HepG2 (cell line): Measurements from ENCODE around the gene ASIC2.

ENCODE experiments used
- ATF4 ChIP-seq, 2 experiments: fragments of 450-650 bp in 1 of 2; sonication (generic) in 1 of 2; formaldehyde crosslinking; IDR thresholded peaks; 2 replicates each; pipeline versions ENCODE4 v1.5.0 to v1.8.0; 2020 to 2022; ENCODE audit warnings: mild to moderate bottlenecking in 1 of 2, missing genetic modification reagents in 1 of 2
- EZH2 ChIP-seq: conservative IDR thresholded peaks from 2 replicates; pipeline ENCODE4 v1.6.1; 2012; ENCODE audit warnings: mild to moderate bottlenecking, low read depth, low read length, moderate library complexity
- KAT2B ChIP-seq: fragments of 150-350 bp; IDR thresholded peaks from 2 replicates; pipeline ENCODE4 v1.6.1; 2014; ENCODE audit warnings: low read depth, low read length, borderline replicate concordance
- KAT7 ChIP-seq: IDR thresholded peaks from 2 replicates; pipeline ENCODE4 v1.6.1; 2018; ENCODE audit warnings: borderline replicate concordance, missing compliant biosample characterization
- MAX ChIP-seq: IDR thresholded peaks from 2 replicates; pipeline ENCODE4 v1.6.1; 2012; ENCODE audit warnings: inconsistent platforms
- POLR2A ChIP-seq, 2 experiments: IDR thresholded peaks; 2 replicates each; pipeline ENCODE4 v1.6.1; 2011; ENCODE audit warnings: low read depth in 2 of 2, low read length in 2 of 2, mild to moderate bottlenecking in 1 of 2, moderate library complexity in 1 of 2; ENCODE audit not compliant: insufficient read depth in 1 of 2
- POLR2AphosphoS5 ChIP-seq: IDR thresholded peaks from 2 replicates; pipeline ENCODE4 v1.6.1; 2012; ENCODE audit warnings: low read depth, low read length
- SMC3 ChIP-seq: IDR thresholded peaks from 2 replicates; pipeline ENCODE4 v1.6.1; 2011; ENCODE audit warnings: low read length, improper control_type of control experiment
- SRY ChIP-seq: sonication (generic); formaldehyde crosslinking; IDR thresholded peaks from 2 replicates; pipeline ENCODE4 v1.8.0; 2022; ENCODE audit warnings: mild to moderate bottlenecking, missing genetic modification reagents
- ZHX1 ChIP-seq: sonication (generic); formaldehyde crosslinking; IDR thresholded peaks from 2 replicates; pipeline ENCODE4 v1.8.1; 2022; ENCODE audit warnings: low read depth, mild to moderate bottlenecking, missing genetic modification reagents
- ZNF382 ChIP-seq: sonication (generic); formaldehyde crosslinking; IDR thresholded peaks from 2 replicates; pipeline ENCODE4 v1.5.0; 2020; ENCODE audit warnings: missing genetic modification reagents, mild to moderate bottlenecking, borderline replicate concordance
- TF ChIP-seq, protein P1 (sequence below): sonication (generic); formaldehyde crosslinking; IDR thresholded peaks from 2 replicates; pipeline ENCODE4 v1.5.0; 2020; ENCODE audit warnings: mild to moderate bottlenecking, missing genetic modification reagents, moderate library complexity

GRCh38 chr17:33217891-33218290 is 75.2 kb downstream of the ASIC2 start:
- TF ChIP-seq POLR2AphosphoS5 (no peak), ATF4 (CRISPR knock-in tag; IDR thresholded peaks at IDR 0.05) (no peak), KAT2B (no peak), ZHX1 (CRISPR knock-in tag) (no peak), SMC3 (no peak), SRY (CRISPR knock-in tag) (no peak), POLR2A (IDR thresholded peaks at IDR 0.05; ENCODE audit: insufficient read depth in 1 of 2, low read depth in 2 of 2, low read length in 2 of 2) (no peak), KAT7 (no peak), ZNF382 (CRISPR knock-in tag) (no peak), EZH2 (no peak), MAX (no peak)
- TF ChIP-seq, protein P1, sequence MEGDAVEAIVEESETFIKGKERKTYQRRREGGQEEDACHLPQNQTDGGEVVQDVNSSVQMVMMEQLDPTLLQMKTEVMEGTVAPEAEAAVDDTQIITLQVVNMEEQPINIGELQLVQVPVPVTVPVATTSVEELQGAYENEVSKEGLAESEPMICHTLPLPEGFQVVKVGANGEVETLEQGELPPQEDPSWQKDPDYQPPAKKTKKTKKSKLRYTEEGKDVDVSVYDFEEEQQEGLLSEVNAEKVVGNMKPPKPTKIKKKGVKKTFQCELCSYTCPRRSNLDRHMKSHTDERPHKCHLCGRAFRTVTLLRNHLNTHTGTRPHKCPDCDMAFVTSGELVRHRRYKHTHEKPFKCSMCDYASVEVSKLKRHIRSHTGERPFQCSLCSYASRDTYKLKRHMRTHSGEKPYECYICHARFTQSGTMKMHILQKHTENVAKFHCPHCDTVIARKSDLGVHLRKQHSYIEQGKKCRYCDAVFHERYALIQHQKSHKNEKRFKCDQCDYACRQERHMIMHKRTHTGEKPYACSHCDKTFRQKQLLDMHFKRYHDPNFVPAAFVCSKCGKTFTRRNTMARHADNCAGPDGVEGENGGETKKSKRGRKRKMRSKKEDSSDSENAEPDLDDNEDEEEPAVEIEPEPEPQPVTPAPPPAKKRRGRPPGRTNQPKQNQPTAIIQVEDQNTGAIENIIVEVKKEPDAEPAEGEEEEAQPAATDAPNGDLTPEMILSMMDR: no peak
